ENCODE results near the gene MANBA. TPM values are rescaled to one million over a fixed set of nuclear protein-coding genes. Genes with fewer than 3 reads are reported as not detected.

MANBA gene
- total RNA-seq, 1 experiment from 2014 or later, result 21.4 TPM

GRCh38 chr4:102687982-102688433 lies 72.8 kb downstream of the MANBA start:
- Histone ChIP-seq H3K18ac (ENCODE audit: insufficient read length, low read depth, low read length) (no peak overlapping the region), H2BK5ac (ENCODE audit: insufficient read length, low read length) (no peak overlapping the region), H2BK120ac (ENCODE audit: low read depth, low read length, poor library complexity, severe bottlenecking) (no peak overlapping the region), H3K4me2 (ENCODE audit: insufficient read depth, insufficient read length, low read length) (no peak overlapping the region), H3T11ph (ENCODE audit: low read length) (no peak overlapping the region), H3K9me3 (ENCODE audit: control insufficient read depth, low read depth, low read length) (no peaks in the 10 kb centered on the region), H3K79me2 (ENCODE audit: insufficient read depth, low read length) (no peaks in the 10 kb centered on the region), H3K56ac (ENCODE audit: insufficient read length, low read depth, low read length) (no peak overlapping the region), H3K9ac (ENCODE audit: extremely low read depth, insufficient read length, low read length) (no peak overlapping the region), H4K20me1 (ENCODE audit: control insufficient read depth, insufficient read depth, insufficient read length) (no peaks in the 10 kb centered on the region), H3K79me1 (ENCODE audit: insufficient read depth, low read depth, low read length, poor library complexity, severe bottlenecking) (no peaks in the 10 kb centered on the region), H2AK5ac (ENCODE audit: insufficient read length, low read length) (no peak overlapping the region), H2BK15ac (ENCODE audit: low read depth, low read length) (no peak overlapping the region), H3K27ac (ENCODE audit: insufficient read length, low read depth, low read length) (no peak overlapping the region), H3K4me1 (ENCODE audit: insufficient read depth, low read length) (no peaks in the 10 kb centered on the region), H3K14ac (ENCODE audit: insufficient read depth, low read length) (no peak overlapping the region), H3K23ac (ENCODE audit: insufficient read length, low read depth, low read length) (no peak overlapping the region), H2BK20ac (ENCODE audit: low read depth, low read length, poor library complexity, severe bottlenecking) (no peak overlapping the region), H4K91ac (ENCODE audit: insufficient read length, low read depth, low read length) (no peak overlapping the region), H2AFZ (ENCODE audit: low read length) (no peak overlapping the region), H3K4ac (ENCODE audit: low read depth, low read length) (no peak overlapping the region), H4K5ac (ENCODE audit: insufficient read length, low read depth, low read length) (no peak overlapping the region), H2BK12ac (ENCODE audit: insufficient read length, low read depth, low read length) (no peak overlapping the region), H3K23me2 (ENCODE audit: insufficient read length, low read depth, low read length, poor library complexity, severe bottlenecking) (no peaks in the 10 kb centered on the region), H4K8ac (replicated peaks; ENCODE audit: insufficient read length, low read depth, low read length) (no peak overlapping the region), H3K27me3 (ENCODE audit: insufficient read depth, low read length) (no peaks in the 10 kb centered on the region)
- no peaks in the 10 kb centered on the region for H3K27me3 Mint-ChIP-seq (ENCODE audit: low read depth)
- no CpG with 5 or more reads among the region's 7 CpGs for WGBS (ENCODE audit: extremely low coverage, insufficient read length, low lambda C conversion rate)
- H3K4me3 Mint-ChIP-seq, result no peak overlapping the region
- peaks cover 3 to 4% (median 4%) of the 10 kb centered on the region in 3 experiments; a peak in 5 of 7 replicates for H3K36me3 Mint-ChIP-seq (ENCODE audit: insufficient read depth in 1 of 3, low read depth in 3 of 3)
- no peaks in the 10 kb centered on the region for H3K4me1 Mint-ChIP-seq
- no peak for DNase-seq
- no peak overlapping the region for H3K27ac Mint-ChIP-seq
- H3K9me3 Mint-ChIP-seq, result no peaks in the 10 kb centered on the region
- TF ChIP-seq, protein P1, sequence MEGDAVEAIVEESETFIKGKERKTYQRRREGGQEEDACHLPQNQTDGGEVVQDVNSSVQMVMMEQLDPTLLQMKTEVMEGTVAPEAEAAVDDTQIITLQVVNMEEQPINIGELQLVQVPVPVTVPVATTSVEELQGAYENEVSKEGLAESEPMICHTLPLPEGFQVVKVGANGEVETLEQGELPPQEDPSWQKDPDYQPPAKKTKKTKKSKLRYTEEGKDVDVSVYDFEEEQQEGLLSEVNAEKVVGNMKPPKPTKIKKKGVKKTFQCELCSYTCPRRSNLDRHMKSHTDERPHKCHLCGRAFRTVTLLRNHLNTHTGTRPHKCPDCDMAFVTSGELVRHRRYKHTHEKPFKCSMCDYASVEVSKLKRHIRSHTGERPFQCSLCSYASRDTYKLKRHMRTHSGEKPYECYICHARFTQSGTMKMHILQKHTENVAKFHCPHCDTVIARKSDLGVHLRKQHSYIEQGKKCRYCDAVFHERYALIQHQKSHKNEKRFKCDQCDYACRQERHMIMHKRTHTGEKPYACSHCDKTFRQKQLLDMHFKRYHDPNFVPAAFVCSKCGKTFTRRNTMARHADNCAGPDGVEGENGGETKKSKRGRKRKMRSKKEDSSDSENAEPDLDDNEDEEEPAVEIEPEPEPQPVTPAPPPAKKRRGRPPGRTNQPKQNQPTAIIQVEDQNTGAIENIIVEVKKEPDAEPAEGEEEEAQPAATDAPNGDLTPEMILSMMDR (conservative IDR thresholded peaks at IDR 0.05), result no peak
